Measurements from ENCODE around the gene PRAC1.

DNA sequence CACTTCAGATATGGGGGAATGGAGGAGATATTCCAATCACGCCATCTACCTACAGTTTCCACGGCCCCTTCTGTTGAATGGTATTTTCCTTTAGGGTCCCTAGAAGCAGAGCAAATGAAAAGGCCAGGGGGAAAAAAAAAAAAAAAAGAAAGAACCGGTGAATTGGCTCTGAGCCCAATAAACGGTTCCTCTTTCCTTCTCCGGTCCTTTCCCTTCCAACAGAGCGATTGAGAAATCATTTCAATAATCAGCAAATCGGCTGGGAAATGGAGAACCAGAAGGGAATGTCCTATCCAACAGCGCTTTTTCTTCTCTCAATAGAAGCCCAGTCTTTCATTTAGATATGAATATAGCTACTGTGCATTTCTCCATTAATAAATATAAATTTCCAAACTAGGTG lies 33.0 kb upstream of the PRAC1 start:
- TF ChIP-seq, protein P1, sequence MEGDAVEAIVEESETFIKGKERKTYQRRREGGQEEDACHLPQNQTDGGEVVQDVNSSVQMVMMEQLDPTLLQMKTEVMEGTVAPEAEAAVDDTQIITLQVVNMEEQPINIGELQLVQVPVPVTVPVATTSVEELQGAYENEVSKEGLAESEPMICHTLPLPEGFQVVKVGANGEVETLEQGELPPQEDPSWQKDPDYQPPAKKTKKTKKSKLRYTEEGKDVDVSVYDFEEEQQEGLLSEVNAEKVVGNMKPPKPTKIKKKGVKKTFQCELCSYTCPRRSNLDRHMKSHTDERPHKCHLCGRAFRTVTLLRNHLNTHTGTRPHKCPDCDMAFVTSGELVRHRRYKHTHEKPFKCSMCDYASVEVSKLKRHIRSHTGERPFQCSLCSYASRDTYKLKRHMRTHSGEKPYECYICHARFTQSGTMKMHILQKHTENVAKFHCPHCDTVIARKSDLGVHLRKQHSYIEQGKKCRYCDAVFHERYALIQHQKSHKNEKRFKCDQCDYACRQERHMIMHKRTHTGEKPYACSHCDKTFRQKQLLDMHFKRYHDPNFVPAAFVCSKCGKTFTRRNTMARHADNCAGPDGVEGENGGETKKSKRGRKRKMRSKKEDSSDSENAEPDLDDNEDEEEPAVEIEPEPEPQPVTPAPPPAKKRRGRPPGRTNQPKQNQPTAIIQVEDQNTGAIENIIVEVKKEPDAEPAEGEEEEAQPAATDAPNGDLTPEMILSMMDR (IDR thresholded peaks at IDR 0.05; ENCODE audit: extremely low read depth in 1 of 2, insufficient read depth in 1 of 2, low read depth in 1 of 2, low read length in 2 of 2): no peak
- TF ChIP-seq FOS (IDR thresholded peaks at IDR 0.05; ENCODE audit: borderline replicate concordance, insufficient read depth, low read length): no peak
